WERI-Rb-1 (cell line): Measurements from ENCODE around the gene CDH23.

ENCODE experiments used
- DNase-seq: peaks from one replicate; pipeline ENCODE4 v3.0.0-alpha.2; 2020
- H3K27ac ChIP-seq: fragments of 250-450 bp; sonication (Bioruptor Pico); 2 replicates; pipeline ENCODE4 v1.5.1; 2020; ENCODE audit warnings: mild to moderate bottlenecking, moderate library complexity
- H3K27me3 ChIP-seq: fragments of 250-450 bp; sonication (Bioruptor Pico); 2 replicates; pipeline ENCODE4 v1.5.1; 2021; ENCODE audit warnings: mild to moderate bottlenecking, low read depth, moderate library complexity; ENCODE audit not compliant: insufficient read depth, severe bottlenecking
- H3K36me3 ChIP-seq: fragments of 250-450 bp; sonication (Bioruptor Pico); 2 replicates; pipeline ENCODE4 v1.5.1; 2020; ENCODE audit warnings: mild to moderate bottlenecking, moderate library complexity
- H3K4me3 ChIP-seq: 2 replicates; pipeline ENCODE4 v1.5.1; 2011; ENCODE audit warnings: low read depth, mild to moderate bottlenecking, control low read depth, low read length
- H3K9me3 ChIP-seq: fragments of 250-450 bp; sonication (Bioruptor Pico); 2 replicates; pipeline ENCODE4 v1.5.1; 2021; ENCODE audit warnings: mild to moderate bottlenecking, moderate library complexity; ENCODE audit not compliant: severe bottlenecking
- TF ChIP-seq, protein P1 (sequence below): IDR thresholded peaks from 2 replicates; pipeline ENCODE4 v1.5.1; 2011; ENCODE audit warnings: low read depth, mild to moderate bottlenecking, control low read depth, inconsistent platforms, low read length

Gene CDH23

GRCh38 chr10:71857934-71858890 lies 461.5 kb downstream of the CDH23 start:
- H3K27me3 ChIP-seq: no peaks in the 10 kb centered on the region
- TF ChIP-seq, protein P1, sequence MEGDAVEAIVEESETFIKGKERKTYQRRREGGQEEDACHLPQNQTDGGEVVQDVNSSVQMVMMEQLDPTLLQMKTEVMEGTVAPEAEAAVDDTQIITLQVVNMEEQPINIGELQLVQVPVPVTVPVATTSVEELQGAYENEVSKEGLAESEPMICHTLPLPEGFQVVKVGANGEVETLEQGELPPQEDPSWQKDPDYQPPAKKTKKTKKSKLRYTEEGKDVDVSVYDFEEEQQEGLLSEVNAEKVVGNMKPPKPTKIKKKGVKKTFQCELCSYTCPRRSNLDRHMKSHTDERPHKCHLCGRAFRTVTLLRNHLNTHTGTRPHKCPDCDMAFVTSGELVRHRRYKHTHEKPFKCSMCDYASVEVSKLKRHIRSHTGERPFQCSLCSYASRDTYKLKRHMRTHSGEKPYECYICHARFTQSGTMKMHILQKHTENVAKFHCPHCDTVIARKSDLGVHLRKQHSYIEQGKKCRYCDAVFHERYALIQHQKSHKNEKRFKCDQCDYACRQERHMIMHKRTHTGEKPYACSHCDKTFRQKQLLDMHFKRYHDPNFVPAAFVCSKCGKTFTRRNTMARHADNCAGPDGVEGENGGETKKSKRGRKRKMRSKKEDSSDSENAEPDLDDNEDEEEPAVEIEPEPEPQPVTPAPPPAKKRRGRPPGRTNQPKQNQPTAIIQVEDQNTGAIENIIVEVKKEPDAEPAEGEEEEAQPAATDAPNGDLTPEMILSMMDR: no peak

DNA sequence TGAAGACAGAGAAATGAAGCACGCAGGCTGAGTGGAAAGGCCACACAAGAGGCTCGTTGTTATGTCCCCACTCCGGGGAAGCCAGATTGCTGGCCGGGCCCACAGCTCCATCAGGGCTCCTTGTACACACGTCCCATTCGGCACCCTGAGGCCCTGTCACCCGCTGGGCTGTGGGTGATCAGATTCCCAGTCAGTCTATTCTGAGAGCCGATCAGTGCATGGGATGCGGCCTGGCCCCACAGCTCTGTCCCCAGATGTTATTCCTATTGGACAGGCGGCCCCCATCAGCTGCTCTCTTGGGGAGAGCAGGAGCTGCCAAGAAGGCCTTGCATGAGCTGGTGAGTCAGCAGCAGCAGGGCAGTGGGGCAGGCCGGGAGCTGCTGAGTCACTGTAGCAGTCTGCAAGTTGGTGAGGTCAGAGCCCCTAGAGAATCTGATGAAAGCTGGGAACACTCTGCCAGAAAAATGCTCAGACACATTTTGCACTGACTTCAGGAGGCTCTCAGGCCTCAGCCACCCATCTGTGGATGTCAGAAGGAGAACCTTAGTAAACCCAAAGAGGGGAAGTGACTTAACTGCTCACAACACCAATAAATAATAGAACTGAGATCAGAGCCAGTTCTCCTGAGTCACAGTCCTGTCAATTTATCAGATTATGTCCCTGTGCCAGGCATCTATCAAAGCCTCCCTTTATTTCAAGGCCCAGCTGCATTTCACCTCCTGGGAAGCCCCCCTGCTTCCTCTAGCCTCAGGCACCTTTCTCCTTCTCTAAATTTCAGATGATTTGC lies 463.7 kb downstream of the CDH23 start:
- H3K27ac ChIP-seq: peak overlapping the region; percentile 77
- TF ChIP-seq, protein P1: no peak
- H3K36me3 ChIP-seq: no peaks in the 10 kb centered on the region
- no peaks in the 10 kb centered on the region for H3K27me3 ChIP-seq
- DNase-seq: peak; percentile 77
- peaks cover 3% of the 10 kb centered on the region for H3K9me3 ChIP-seq
- no peak overlapping the region for H3K4me3 ChIP-seq

More at GRCh38 chr10:71857934-71858890, 461.5 kb downstream of the CDH23 start:
- Histone ChIP-seq H3K27ac (no peak overlapping the region), H3K4me3 (no peak overlapping the region), H3K36me3 (no peaks in the 10 kb centered on the region), H3K9me3 (peaks cover 3% of the 10 kb centered on the region)
- DNase-seq: no peak

DNA sequence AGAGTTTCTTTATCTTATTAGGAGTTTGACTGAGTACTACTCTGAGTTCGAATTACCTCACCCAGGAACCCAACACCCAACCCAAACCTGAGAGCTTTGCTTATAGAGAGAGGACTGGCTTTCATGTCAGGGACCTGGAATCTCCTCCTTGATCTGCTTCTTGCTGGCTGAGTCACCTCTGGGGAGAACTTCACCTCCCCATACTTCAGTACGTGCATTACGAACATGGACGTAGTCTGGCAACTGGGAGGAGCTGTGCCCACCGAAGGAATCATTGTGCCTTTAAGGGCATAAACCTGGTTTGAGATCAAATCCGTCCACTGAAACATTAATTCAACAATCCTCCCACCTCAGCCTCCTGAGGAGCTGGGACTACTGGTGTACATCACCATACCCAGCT lies 466.5 kb downstream of the CDH23 start:
- no peak for DNase-seq

GRCh38 chr10:71864911-71865361 lies 468.2 kb downstream of the CDH23 start:
- H3K27ac ChIP-seq: no peak overlapping the region
- no peak for DNase-seq

More for the DNA sequence above, 466.5 kb downstream of the CDH23 start:
- peak overlapping the region; percentile 21 for H3K27ac ChIP-seq
- no peaks in the 10 kb centered on the region for H3K36me3 ChIP-seq
- H3K4me3 ChIP-seq: no peak overlapping the region
- H3K27me3 ChIP-seq: no peaks in the 10 kb centered on the region
- H3K9me3 ChIP-seq: no peaks in the 10 kb centered on the region
- TF ChIP-seq, protein P1: no peak

More at GRCh38 chr10:71864911-71865361, 468.2 kb downstream of the CDH23 start:
- TF ChIP-seq, protein P1: no peak
- no peak overlapping the region for H3K4me3 ChIP-seq
- H3K27me3 ChIP-seq: no peaks in the 10 kb centered on the region
- H3K9me3 ChIP-seq: no peaks in the 10 kb centered on the region
- no peaks in the 10 kb centered on the region for H3K36me3 ChIP-seq
